DMS53 (cell line): ENCODE measurements around the gene CIAO1.
"Not testable (repeated sequence)": the region's sequence is repeated elsewhere in the genome, so short reads cannot be mapped to it uniquely, and the experiment has no call there.

Experiments
- DNase-seq: peaks from one replicate; lab custom pipeline; 2025; lab: John Stamatoyannopoulos, UW

CIAO1 gene

GRCh38 chr2:96265840-96266679 is at the start of gene CIAO1, which contains the start of gene TMEM127:
Gene CIAO1 (plus strand): TSS chr2:96266225. CDS start chr2:96266351, 126 bp downstream.
Gene TMEM127 (minus strand): TSS chr2:96265997. CDS start chr2:96265381, 616 bp downstream.
- DNase-seq = peak; percentile 100

DNA sequence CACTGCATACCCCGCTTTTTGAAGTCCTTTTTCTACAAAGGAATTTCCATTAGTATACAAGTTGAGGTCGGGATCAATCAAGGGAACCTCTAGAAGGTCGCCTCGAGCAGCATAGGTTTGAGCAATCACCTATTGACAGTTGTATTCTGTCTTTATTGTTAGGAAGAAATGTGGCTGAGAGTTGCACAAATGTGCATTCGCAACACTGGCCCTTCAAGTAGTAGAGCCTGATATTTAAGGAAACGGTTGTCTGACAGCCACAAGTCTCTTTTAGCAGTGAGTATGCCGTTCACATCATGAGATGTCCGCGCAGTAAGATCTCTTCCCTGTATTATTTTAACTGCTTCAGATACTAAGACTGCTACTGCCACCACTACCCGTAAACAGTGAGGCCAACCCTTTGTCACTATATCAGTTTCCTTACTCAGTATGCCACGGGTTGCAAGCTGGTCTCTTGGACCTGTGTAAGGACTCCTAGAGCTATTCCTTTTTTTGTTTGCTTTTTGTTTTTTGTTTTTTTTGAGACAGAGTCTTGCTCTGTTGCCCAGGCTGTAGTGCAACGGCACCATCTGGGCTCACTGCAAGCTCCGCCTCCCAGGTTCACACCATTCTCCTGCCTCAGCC is 47.4 kb upstream of the CIAO1 start:
- no peak for DNase-seq

DNA sequence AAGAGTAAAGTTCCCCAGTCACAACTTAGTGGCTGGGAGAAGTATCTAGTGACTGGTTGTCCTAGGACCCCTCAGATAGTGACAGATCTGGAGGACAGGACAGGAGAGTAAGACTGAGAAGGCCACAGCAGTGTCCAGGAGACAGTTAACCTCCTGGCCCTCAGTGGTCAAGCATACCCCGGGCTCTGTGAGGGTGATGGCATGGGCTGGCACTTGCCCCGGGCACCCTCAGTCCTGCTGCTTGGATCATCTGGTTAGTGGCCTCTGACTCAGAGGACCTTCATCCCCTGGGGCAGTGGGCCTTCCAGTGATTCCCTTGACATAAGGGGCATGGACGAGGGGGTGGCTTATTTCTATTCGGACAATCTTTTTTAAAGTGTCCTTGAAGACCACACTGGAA is 46.1 kb upstream of the CIAO1 start:
- not testable (repeated sequence) for DNase-seq

- DNase-seq = not testable (repeated sequence)
Measured at GRCh38 chr2:96221106-96221505, 44.9 kb upstream of the CIAO1 start.

DNA sequence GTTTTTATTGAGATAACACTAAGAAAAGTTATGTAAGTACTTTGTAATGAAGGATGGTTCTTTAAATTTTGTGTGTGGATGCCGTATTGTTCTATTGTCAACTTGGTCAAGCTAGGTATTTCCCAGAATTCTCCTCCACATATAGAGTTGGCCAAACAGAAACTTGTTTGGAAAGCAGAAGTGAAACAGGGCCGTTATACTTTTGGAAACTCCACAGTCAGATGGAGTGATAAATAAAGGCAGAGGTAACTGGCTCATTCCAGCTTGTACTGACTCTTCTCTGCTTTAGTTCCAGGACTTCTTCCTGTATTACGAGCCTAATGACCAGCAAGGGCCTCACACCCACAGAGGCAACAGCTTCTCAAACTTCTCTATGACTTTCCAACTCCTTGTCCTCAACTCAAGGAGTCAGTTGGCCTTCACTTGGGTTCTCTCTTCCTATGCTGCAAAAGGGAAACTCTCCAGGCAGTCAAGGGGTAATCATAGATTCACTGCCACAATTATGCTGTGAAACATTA is 41.0 kb upstream of the CIAO1 start:
- no peak for DNase-seq

DNA sequence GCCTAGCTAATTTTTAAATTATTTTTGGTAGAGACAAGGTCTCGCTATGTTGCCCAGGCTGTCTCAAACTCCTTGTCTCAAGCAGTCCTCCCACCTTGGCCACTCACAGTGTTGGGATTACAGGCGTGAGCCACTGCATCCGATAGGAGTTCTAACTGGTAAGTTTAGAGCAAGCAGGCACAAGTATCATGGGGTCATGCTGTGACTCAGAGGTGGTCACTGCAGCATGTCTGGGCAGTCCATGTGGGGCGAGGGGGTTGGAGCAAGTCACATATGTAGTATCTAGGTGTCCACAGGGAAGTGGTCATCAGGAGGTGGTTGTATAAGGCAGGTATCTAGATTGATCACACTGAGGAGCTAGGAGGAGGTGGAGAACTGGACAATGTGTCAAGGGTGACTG is 34.7 kb upstream of the CIAO1 start:
- no peak for DNase-seq

DNA sequence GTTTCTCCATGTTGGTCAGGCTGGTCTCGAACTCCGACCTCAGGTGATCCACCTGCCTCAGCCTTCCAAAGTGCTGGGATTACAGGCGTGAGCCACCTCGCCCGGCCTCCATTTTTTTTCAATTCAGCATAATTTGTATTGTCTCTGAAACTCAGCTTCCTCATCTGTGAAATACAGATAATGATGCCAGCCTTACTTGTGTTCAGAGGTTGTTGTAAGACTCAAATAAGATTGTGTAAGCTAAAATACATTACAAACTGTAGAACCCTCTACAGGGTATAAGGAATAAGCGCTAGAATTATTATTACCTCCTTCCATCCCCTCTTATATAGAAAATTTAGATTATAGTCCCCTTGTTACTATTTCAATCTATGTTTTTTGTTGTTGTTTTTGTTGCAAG is 32.6 kb upstream of the CIAO1 start:
- DNase-seq = no peak

GRCh38 chr2:96233880-96234316 is 32.1 kb upstream of the CIAO1 start:
- no peak for DNase-seq

DNA sequence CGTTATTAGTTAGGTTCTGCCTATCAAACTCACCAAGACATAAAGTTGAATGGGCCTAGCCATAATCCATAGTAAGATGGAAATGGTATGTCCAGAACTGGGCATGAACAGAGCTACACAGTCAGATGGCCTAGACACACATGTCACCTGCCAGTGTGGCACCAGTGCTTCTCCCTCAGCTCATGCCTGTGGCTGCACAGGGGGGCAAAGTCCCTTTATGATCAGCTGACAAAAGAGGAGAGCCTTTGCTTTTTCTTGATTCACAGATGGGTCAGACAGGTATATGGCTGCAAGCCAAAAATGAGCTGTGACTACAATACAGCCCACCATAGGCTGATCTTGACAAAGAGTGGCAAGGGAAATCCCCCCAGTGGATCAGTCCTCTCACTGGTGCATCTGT is 29.1 kb upstream of the CIAO1 start:
- no peak for DNase-seq

DNA sequence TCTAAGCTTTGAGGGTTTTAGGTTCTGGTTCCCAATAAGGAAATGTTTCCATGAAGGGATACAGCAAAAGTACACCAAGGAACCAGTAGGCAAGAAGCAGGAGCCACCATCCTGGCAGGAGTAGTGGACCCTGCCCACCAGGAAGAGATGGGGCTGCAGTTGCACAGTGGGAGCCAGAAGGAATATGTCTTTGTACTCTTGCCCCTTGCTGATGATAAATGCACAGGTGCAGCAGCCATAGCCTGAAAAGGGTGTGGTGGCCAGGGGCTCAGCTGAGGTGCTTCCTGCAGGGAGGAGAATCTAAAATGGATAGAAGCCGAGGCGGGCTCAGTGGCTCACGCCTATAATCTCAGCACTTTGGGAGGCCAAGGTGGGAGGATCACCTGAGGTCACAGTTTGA is 27.8 kb upstream of the CIAO1 start:
- no peak for DNase-seq

- DNase-seq = no peak
Measured at GRCh38 chr2:96239091-96239490, 26.9 kb upstream of the CIAO1 start.

DNA sequence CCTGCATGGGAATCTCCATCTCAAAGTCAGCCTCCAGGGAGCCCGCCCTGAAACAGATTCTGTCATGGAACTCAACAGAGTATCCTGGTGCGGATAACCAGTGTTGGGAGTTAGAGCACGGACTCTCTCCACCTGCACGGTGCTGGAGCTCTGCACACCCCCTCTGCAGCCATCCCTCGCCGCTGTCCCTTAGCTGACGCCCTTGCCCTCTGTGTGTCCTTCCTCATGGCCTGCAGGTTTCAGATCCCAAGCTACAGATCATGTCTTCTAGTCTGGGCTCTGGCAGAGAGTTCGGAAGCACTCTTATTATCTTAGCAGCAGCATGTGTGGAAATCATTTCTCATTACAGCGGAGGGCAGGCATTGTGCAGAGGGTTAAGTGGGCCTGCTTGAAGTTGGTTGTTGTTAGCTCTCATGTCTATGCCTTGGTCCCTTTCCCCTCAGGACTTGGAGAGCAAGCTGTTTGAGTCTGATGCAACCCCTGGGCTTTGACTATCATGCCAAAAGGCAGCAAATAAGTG is 26.2 kb upstream of the CIAO1 start:
- no peak for DNase-seq

- DNase-seq = no peak
Measured at GRCh38 chr2:96240341-96241038, 25.5 kb upstream of the CIAO1 start.

DNA sequence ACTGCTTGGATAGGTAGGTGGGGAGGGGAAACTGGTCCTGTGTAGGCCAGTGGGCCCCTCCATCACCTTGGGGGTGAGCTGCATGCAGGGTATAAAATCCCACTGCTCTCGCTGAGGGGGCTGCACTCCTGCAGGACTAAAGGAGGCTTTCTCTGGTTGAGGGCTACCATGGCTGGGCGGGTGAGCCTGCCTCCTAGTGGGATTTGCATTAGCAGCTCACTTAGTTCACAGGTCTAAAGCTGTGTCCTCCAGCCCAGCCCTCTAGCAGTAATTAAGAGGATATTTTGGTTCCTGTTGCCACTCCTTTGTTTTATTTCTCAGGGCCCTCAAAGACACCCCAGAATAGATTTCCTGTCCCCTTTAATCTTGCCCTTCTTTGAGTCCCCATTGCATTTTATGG is 24.8 kb upstream of the CIAO1 start:
- DNase-seq = no peak

DNA sequence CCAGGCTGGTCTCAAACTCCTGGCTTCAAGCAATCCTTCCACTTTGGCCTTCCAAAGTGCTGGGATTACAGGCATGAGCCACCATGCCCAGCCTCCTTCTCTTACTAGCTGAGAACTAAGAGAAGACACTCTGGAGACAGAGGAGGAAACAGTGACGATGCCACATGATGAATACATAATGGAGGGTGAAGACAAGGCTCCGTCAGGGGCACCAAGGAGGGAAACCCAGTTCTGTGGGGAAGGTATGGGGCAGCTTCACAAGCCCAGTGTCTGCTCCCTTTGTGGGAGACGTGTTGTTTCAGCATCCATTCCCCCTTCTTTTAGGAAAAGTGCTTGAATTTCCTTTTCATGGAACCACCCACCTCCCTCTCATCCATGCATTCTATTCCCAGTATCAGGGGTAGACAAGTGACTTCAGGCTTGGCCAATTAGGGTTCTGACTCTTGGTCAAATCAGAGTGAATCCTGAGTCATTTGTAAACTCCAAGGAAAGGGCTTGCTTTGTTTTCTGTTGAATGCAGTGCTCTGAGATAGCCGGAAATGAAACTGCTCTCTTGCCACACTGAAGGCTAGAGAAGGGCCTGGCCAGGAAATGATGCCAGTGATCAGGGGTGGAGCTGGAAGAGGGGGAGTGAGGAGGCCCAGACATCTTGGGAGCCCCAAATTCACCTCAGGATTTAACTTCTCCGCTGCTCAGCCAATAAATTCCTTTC is 24.0 kb upstream of the CIAO1 start:
- DNase-seq = peak; percentile 45

DNA sequence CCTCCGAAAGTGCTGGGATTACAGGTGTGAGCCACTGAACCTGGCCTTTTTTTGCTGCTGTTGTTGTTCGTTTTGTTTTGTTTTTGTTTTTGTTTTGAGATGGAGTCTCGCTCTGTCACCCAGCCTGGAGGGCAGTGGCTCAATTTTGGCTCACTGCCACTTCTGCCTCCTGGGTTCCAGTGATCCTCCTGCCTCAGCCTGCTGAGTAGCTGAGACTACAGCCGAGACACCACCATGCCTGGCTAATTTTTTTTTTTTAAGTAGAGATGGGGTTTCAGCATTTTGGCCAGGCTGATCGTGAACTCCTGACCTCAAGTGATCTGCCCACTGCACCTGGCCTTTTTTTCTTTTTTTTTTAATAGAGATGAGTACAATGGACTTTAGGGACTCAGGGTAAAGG is 22.2 kb upstream of the CIAO1 start:
- DNase-seq = no peak

- peak; percentile 50 for DNase-seq
Measured at GRCh38 chr2:96245609-96246390, 20.2 kb upstream of the CIAO1 start.

- DNase-seq = peak; percentile 44
Measured at GRCh38 chr2:96247009-96247408, 19.0 kb upstream of the CIAO1 start.

DNA sequence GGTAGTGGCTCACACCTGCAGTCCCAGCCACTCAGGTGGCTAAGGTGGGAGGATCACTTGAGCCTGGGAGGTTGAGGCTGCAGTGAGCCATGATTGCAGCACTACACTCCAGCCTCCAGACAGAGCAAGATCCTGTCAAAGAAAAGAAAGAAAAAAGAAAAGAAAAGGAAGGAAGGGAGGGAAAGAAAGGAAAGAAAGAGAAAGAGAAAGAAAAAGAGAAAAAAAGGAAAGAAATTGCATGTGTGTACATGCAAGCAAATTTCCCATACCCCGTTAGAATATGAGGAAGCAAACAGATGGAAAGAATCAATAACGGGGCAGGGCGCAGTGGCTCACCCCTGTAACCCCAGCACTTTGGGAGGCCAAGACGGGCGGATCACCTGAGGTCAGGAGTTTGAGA is 18.1 kb upstream of the CIAO1 start:
- DNase-seq = no peak

GRCh38 chr2:96248624-96249023 is 17.4 kb upstream of the CIAO1 start:
- DNase-seq = no peak

DNA sequence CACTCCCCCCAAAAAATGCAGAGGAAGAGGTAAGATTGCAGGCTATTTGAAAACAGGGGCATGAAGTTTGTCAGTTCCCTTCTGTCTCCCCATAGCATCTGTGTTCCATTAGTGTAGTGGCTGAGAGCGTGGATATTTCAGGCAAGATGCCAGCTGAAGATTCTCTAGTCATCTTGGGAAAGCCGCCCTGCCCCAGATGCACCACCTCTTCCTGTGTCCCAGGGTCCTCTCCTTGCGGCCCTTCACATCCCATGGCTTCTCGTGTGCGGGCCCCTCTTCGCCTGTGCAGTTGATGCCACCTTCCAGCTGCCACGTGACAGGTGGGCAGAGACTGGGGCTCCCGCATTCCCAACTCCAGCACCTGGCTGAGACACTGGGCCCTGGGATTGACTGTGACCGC is 16.4 kb upstream of the CIAO1 start:
- DNase-seq = no peak
